Peyer's patch (tissue), 4 donors: Measurements from ENCODE around the gene MYL6.
A peak's percentile ranks its signal among the peaks of the same experiment; 100 is the strongest.

Experiments used
- CTCF ChIP-seq, 6 experiments: fragments of 450-650 bp in 4 of 6; fragments of 200-600 bp in 2 of 6; sonication (generic) in 1 of 6; IDR thresholded peaks; one replicate each; pipeline ENCODE4 v1.5.1; 2017 to 2019; ENCODE audit warnings: antibody characterized with exemption in 6 of 6, mild to moderate bottlenecking in 3 of 6, moderate library complexity in 1 of 6
- POLR2A ChIP-seq, 2 donors: fragments of 450-650 bp; IDR thresholded peaks; one replicate each; pipeline ENCODE4 v1.5.1; 2017; ENCODE audit warnings: antibody characterized with exemption in 2 of 2, mild to moderate bottlenecking in 2 of 2, moderate library complexity in 2 of 2

- TF ChIP-seq CTCF (IDR thresholded peaks at IDR 0.05) (no peak), POLR2A (IDR thresholded peaks at IDR 0.05) (peak in 1 of 2 donors; percentile 26)
Measured at GRCh38 chr12:56152132-56152755, 5.9 kb upstream of the MYL6 start, which contains the start of gene MYL6B.
